ENCODE results near the gene ITIH4.
"Not testable (repeated sequence)": the region's sequence is repeated elsewhere in the genome, so short reads cannot be mapped to it uniquely, and the experiment has no call there.

Gene ITIH4

GRCh38 chr3:52779837-52780585 lies 50.5 kb downstream of the ITIH4 start:
- ATAC-seq, result no peak

- peak; percentile 63 to 75 for ATAC-seq
These were observed 51.2 kb downstream of the ITIH4 start for GRCh38 chr3:52779011-52779836.

- ATAC-seq, result no peak
These were observed 52.3 kb downstream of the ITIH4 start for GRCh38 chr3:52777959-52778805.

DNA sequence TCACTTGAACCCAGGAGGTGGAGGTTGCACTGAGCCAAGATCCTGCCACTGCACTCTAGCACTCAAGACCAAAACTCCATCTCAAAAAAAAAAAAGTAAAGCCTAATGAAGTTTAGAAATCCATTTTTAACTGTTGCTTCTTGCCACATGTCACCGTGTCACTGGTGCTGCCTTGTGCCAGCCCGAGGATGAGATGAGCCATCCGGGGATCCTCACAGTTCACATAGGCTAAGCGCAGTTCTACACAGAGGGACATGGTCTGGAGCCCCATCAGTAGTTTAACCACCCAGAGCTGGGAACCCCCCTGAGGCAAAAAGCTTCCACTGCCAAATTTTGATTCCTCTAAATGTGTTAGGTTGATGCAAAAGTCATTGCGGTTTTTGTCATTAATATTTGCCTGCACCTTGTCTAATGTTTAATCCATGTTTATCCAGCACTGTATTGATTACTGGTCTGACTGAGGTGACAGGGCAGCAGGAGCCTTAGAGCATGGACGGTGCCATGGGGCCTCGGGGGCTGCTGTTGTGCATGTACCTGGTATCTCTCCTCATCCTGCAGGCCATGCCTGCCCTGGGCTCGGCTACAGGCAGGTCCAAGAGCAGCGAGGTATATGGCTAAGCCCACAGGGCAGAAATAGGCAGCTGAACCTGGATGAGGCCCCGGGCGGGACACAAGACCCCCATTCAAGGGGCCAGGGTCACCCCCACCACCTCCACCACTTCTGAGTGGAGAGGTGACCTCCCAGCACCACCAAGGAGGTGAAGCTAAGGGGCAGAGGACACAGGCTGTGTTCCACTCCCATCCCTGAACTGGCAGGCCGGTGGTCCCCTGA lies 53.1 kb downstream of the ITIH4 start, which contains the start of gene ITIH1:
Gene ITIH1 (plus strand): TSS at position 473 of the 832 bp plus-strand sequence. CDS start 17 bp downstream, at position 490.
- ATAC-seq, result no peak

GRCh38 chr3:52776486-52776885 lies 54.0 kb downstream of the ITIH4 start:
- ATAC-seq, result not testable (repeated sequence)

- ATAC-seq, result no peak
These were observed 54.6 kb downstream of the ITIH4 start for GRCh38 chr3:52775877-52776276.

DNA sequence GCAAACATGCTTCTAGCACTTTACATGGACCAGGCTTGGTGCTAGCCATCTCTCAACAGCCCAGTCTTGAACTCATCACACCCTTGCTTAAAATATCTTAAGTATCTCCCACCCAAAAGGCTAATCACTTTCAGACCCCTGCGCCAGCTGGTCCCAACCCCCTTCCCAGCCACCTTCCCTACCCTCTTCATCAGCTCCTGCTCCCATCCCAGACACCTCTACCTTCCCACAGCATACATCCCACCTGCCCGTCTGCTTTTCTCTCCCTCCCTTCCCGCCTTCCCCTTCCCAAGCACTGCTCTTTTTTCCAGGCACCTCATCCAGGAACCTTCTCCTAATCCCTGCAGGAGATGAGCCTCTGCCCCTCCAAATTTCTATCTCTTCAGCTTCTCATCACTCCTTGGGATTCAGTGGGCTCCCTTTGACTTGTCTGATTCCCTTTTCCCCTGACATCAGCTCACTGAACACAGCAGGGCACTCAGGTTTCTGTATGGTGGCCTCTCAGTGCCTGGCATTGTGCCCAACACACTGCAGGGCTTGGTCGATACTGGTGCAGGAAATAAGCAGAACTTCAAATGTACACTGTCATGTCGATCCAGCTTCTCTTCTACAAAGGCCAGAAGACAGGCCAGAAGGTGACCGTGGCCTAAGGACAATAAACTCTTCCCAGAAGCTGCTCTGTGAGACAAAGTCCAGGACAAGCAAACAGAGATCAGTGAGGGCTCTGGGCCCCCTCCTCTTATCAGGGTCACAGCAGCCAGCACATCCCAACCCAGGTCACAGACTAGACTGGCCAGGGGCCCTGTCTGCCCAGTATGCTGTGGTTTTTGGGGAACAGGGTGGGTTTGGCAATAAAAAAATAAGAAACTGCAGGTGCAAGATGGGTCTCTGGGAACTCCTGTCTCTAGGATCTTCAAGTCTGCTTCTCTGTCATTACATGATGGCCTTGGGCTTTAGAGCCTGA lies 55.3 kb downstream of the ITIH4 start:
- ATAC-seq, result no peak

- no peak for ATAC-seq
These were observed 56.3 kb downstream of the ITIH4 start for GRCh38 chr3:52774066-52774713.

DNA sequence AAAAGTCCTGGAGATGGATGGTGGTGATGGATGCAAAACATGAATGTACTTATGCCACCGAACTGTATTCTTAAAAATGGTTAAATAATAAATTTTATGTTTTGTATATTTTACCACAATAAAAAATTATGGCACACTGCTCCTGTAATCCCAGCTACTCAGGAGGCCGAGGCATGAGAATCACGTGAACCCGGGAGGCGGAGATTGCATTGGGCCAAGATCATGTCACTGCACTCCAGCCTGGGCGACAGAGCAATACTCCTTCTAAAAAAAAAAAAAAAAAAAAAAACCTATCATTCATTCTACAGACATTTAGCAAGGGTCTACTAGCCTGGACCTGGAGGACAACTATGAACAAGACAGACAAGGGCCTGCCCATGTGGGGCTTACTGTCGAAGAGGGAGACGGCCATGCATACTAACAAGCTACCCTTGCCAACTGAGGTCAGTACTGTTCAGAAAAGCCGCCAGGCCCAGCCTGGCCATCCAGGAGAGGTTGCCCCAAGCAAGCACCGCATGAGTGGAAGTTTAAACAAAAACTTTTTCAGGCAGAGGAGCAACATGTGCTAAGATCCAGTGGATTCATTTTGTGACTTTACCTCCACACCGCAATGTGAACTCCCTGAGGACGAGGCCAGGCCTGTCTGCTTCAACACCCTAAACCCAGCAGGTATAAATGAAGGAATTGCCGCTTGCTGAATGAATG lies 57.0 kb downstream of the ITIH4 start:
- ATAC-seq, result no peak

DNA sequence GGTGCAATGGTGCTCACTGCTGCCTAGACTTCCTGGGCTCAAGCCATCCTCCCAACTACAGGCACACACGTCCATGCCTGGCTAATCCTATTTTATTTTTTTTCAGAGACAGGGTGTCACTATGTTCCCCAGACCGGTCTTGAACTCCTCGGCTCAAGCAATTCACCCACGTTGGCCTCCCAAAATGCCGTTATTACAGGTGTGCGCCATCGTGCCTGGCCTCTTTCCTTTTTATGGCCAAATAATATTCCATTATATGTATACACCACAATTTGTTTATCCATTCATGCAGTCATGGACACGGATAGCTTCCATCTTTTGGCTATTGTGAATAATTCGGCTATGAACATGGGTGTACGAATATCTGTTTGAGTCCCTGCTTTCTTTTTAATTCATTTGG lies 58.8 kb downstream of the ITIH4 start:
- ATAC-seq, result no peak

DNA sequence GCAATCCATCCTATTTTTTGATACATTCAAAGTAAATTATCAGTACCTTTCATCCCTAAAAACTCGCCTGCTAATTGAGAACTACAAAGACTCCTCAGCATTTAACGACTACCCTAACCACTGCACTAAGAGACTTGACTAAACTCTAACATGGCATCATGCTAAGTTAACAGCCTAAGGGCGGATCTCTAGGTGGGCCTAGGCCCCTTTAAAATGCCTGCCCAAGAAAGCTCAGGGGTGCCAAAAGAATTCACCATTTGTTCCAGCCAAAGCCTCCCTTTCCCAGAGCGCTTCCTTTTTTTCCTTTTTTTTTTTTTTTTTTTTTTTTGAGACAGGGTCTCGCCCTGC lies 59.2 kb downstream of the ITIH4 start:
- ATAC-seq, result no peak

DNA sequence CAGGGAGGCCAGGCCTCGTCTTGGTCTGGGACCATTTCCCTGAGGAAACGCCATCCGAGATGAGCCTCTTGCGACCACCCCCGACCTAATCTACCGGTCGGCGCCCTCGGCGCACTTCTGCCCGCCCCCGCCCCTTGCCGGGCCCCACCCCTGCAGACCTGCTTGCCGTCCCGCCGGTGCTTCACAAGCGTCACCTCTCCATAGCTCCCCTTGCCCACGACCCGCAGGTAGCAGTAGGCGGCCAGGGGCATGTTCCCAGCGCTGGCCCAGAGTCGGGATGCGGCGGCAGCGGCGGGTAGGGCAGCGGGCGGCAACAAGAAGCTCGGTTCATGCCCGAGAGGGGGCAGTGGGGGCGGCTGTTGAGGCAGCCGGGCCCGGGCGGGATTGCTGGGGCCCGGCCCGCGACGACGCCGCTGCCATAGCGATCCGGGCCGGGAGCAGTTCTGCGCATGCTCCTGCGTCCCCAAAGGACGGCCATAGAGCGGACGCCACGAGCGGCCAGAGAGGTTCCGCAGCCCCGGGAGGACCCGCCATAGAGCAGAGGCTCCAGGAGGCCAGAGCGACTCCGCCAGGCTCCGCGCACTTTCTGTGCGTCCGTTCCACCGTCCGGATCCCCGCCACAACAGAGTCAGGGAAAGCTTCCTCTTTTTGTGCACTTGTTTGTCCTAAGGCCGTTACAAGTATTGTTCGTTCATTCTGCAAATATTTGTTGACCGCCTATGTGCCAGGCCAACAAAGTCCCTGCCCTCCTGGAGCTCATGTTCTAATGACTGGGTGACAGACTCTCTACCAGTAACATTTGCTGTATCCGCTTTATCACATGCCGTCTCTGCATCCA lies 59.8 kb downstream of the ITIH4 start, which contains the start of gene NEK4:
Gene NEK4 (minus strand): TSS at position 445 of the 838 bp plus-strand sequence. CDS start 194 bp downstream, at position 251.
- peak; percentile 96 to 97 for ATAC-seq

DNA sequence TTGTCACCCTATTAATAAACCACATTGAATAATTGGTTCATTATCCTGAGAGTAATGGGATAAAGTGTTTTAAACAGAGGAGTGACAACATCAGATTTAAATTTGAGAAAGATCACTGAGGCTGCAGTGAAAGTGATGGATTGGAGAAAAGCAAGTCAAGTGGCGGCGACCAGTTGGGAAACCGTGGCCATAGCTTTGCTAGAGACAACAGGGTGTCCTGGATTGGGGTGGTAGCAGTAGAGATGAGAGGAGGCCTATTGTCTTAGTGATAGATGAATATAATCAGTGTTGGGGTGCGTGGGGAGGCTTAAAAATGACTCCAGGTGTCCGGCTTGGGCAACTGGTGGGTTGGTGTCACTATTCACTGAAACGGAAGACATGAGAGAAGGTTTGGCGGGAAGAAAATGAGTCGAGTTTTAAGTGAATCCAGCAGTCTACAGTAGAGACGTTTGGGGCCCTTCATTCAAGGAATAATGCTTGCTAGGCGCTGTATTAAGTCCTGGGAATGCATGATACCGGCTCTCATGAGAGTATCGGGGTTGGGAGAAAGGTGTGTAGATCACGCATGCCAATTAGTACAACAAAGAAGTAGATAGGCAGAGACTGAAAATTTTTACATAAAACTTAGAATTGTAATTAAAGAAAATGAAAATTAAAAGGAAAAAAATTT lies 60.6 kb downstream of the ITIH4 start:
- no peak for ATAC-seq

DNA sequence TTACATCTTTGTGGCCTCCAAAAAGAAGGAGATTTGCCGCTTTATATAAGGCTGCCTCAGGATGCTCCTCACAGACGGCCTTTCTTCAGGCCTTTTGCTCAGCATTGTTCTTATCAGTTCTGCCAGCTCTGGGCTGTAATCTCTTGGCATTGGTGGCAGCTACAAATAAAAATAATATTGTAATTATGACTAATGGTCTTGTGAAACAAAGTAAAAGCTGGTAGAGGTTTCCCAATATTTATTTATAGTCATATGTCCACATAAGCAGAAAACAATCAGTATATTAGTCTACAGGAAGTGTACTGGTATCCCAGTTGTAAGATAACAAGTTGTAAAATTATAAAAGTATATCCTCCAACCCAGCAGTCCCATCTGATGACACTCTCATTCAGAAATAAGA lies 67.0 kb downstream of the ITIH4 start:
- no peak for ATAC-seq

Measured in activated CD4-positive, CD25-positive, alpha-beta regulatory T cell treated with anti-CD3 and anti-CD28 coated beads, Interleukin-2, amount 50 U/mL, for 24 hours (primary cell).